ENCODE results near the gene PIK3R5. TPM values are rescaled to one million over a fixed set of nuclear protein-coding genes. Genes with fewer than 3 reads are reported as not detected.

The PIK3R5 gene
- total RNA-seq, 2 experiments from 2014 or later, result 0.76 to 1.5 TPM

DNA sequence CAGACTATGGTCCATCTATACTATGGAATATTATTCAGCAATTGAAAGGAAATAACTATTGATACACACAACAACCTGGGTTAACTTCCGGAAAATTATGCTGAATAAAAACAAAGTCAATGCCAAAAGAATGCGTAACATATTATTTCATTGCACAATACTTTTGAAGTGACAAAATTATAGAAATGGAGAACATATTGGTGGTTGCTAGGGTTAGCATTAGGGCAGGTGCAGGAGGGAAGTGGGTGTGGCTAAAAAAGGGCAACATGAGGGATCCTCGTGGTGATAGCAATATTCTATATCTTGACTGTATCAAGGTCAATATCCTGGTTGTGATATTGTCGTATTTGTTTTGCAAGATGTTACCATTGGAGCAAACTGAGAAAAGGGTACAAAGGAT is 34.9 kb downstream of the PIK3R5 start:
- Histone ChIP-seq H3K4me3 (ENCODE audit: low read depth, low read length, poor library complexity, severe bottlenecking) (no peak overlapping the region), H2AFZ (ENCODE audit: low read length) (no peak overlapping the region), H3K4me1 (ENCODE audit: insufficient read depth, low read length, poor library complexity, severe bottlenecking) (no peaks in the 10 kb centered on the region), H3K79me2 (ENCODE audit: insufficient read depth, low read depth, low read length) (no peaks in the 10 kb centered on the region), H4K20me1 (ENCODE audit: insufficient read depth, low read length) (no peaks in the 10 kb centered on the region), H3K9me2 (ENCODE audit: insufficient read depth, low read length) (no peaks in the 10 kb centered on the region), H3K9me3 (ENCODE audit: low read length) (peaks cover 12% of the 10 kb centered on the region; the same call in 1 of the 2 replicates), H3K4me2 (ENCODE audit: low read length) (no peak overlapping the region), H3K27ac (ENCODE audit: low read depth, low read length, poor library complexity, severe bottlenecking) (no peak overlapping the region), H3K36me3 (ENCODE audit: insufficient read depth, low read length) (no peaks in the 10 kb centered on the region)
- ChIA-PET CTCF (ENCODE audit: unreplicated experiment) (no interaction called here), POLR2A (no interaction called here)
- intact Hi-C loops (cut with micrococcal nuclease; ENCODE audit: unreplicated experiment), result no loop called here
- DNase-seq (ENCODE audit: low spot score), result no peak
- no peak for TF ChIP-seq EZH2phosphoT487 (IDR thresholded peaks at IDR 0.05; ENCODE audit: borderline replicate concordance, low read depth, low read length)
- TF ChIP-seq, protein P1, sequence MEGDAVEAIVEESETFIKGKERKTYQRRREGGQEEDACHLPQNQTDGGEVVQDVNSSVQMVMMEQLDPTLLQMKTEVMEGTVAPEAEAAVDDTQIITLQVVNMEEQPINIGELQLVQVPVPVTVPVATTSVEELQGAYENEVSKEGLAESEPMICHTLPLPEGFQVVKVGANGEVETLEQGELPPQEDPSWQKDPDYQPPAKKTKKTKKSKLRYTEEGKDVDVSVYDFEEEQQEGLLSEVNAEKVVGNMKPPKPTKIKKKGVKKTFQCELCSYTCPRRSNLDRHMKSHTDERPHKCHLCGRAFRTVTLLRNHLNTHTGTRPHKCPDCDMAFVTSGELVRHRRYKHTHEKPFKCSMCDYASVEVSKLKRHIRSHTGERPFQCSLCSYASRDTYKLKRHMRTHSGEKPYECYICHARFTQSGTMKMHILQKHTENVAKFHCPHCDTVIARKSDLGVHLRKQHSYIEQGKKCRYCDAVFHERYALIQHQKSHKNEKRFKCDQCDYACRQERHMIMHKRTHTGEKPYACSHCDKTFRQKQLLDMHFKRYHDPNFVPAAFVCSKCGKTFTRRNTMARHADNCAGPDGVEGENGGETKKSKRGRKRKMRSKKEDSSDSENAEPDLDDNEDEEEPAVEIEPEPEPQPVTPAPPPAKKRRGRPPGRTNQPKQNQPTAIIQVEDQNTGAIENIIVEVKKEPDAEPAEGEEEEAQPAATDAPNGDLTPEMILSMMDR (conservative IDR thresholded peaks at IDR 0.05; ENCODE audit: low read length), result no peak
- no TSS peak for BruUV-seq (replicated peaks)

DNA sequence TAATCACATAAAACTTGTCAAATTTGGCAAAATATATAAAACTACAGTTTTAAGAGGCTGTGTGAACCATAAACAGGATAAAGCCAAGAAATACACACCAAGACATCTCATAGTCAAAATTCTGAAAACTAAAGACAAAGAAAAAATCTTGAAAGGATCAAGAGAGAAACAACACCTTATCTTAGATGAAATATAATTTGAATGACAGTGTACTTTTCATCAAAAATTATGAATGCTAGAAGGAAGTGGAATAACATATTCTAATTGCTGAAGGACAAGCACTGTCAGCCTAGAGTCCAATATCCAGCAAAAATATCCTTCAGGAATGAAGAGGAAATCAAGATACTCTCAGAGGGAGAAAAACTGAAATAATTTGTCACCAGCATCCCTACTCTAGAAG is 37.2 kb downstream of the PIK3R5 start:
- ChIA-PET CTCF (ENCODE audit: unreplicated experiment) (no interaction called here), POLR2A (no interaction called here)
- intact Hi-C loops (cut with micrococcal nuclease; ENCODE audit: unreplicated experiment), result no loop called here
- no peaks in the 10 kb centered on the region for H3K79me2 ChIP-seq (ENCODE audit: insufficient read depth, low read depth, low read length)
- H3K4me1 ChIP-seq (ENCODE audit: insufficient read depth, low read length, poor library complexity, severe bottlenecking), result no peaks in the 10 kb centered on the region
- TF ChIP-seq EZH2phosphoT487 (IDR thresholded peaks at IDR 0.05; ENCODE audit: borderline replicate concordance, low read depth, low read length), result no peak
- TF ChIP-seq, protein P1 (conservative IDR thresholded peaks at IDR 0.05; ENCODE audit: low read length), result no peak
- no peak overlapping the region for H3K27ac ChIP-seq (ENCODE audit: low read depth, low read length, poor library complexity, severe bottlenecking)
- no peak overlapping the region for H3K4me3 ChIP-seq (ENCODE audit: low read depth, low read length, poor library complexity, severe bottlenecking)
- BruUV-seq (replicated peaks), result no TSS peak
- DNase-seq (ENCODE audit: low spot score), result no peak
- H3K36me3 ChIP-seq (ENCODE audit: insufficient read depth, low read length), result no peaks in the 10 kb centered on the region
- no peaks in the 10 kb centered on the region for H3K9me2 ChIP-seq (ENCODE audit: insufficient read depth, low read length)
- no peak overlapping the region for H2AFZ ChIP-seq (ENCODE audit: low read length)
- peaks cover 12% of the 10 kb centered on the region; the same call in 1 of the 2 replicates for H3K9me3 ChIP-seq (ENCODE audit: low read length)
- no peaks in the 10 kb centered on the region for H4K20me1 ChIP-seq (ENCODE audit: insufficient read depth, low read length)
- no peak overlapping the region for H3K4me2 ChIP-seq (ENCODE audit: low read length)

DNA sequence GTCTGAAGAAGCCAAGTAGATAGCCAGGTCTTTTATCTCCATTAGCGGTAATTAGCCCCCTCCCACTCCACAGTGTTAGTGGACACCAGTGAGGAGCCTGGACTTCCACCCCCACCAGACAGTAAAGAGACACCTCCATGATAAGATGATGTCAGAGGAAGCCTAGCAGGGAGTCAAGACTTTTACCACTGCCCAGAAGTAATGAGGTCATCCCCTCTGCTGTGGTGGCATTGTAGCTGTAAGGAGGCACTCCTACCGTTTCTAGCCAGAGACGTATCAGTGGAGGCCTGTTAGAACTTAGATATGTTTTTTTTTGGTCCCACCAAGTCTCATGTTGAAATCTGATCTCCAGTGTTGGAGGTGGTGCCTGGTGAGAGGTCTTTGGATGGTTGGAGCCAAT is 38.1 kb downstream of the PIK3R5 start:
- intact Hi-C loops (cut with micrococcal nuclease; ENCODE audit: unreplicated experiment), result no loop called here
- Histone ChIP-seq H3K36me3 (ENCODE audit: insufficient read depth, low read length) (no peaks in the 10 kb centered on the region), H3K9me2 (ENCODE audit: insufficient read depth, low read length) (no peaks in the 10 kb centered on the region), H3K27ac (ENCODE audit: low read depth, low read length, poor library complexity, severe bottlenecking) (no peak overlapping the region), H3K4me2 (ENCODE audit: low read length) (no peak overlapping the region), H3K4me1 (ENCODE audit: insufficient read depth, low read length, poor library complexity, severe bottlenecking) (no peaks in the 10 kb centered on the region), H3K79me2 (ENCODE audit: insufficient read depth, low read depth, low read length) (no peaks in the 10 kb centered on the region), H4K20me1 (ENCODE audit: insufficient read depth, low read length) (no peaks in the 10 kb centered on the region), H3K9me3 (ENCODE audit: low read length) (peaks cover 12% of the 10 kb centered on the region; the same call in 1 of the 2 replicates), H3K4me3 (ENCODE audit: low read depth, low read length, poor library complexity, severe bottlenecking) (no peak overlapping the region), H2AFZ (ENCODE audit: low read length) (no peak overlapping the region)
- ChIA-PET CTCF (ENCODE audit: unreplicated experiment) (no interaction called here), POLR2A (no interaction called here)
- DNase-seq (ENCODE audit: low spot score), result no peak
- BruUV-seq (replicated peaks), result no TSS peak
- no peak for TF ChIP-seq EZH2phosphoT487 (IDR thresholded peaks at IDR 0.05; ENCODE audit: borderline replicate concordance, low read depth, low read length)
- TF ChIP-seq, protein P1 (conservative IDR thresholded peaks at IDR 0.05; ENCODE audit: low read length), result no peak

Data from OCI-LY7 (cell line).